IPS DF 6.9 (cell line): ENCODE measurements around the gene JADE2.

Source experiments
- DNase-seq: peaks from one replicate; pipeline ENCODE4 v3.0.0-alpha.2; 2013; ENCODE audit warnings: low read depth, low spot score
- H3K27ac ChIP-seq: one replicate; pipeline ENCODE4 v1.5.1; 2013; ENCODE audit warnings: low read length, control low read depth
- H3K27me3 ChIP-seq: 2 replicates; pipeline ENCODE4 v1.6.1; 2013; ENCODE audit warnings: mild to moderate bottlenecking, low read length; ENCODE audit not compliant: control insufficient read depth, insufficient read depth
- H3K36me3 ChIP-seq: 2 replicates; pipeline ENCODE4 v1.6.1; 2013; ENCODE audit warnings: low read length; ENCODE audit not compliant: control insufficient read depth, insufficient read depth
- H3K4me1 ChIP-seq: 2 replicates; pipeline ENCODE4 v1.6.1; 2013; ENCODE audit warnings: low read length; ENCODE audit not compliant: control insufficient read depth, insufficient read depth
- H3K4me3 ChIP-seq: 2 replicates; pipeline ENCODE4 v1.5.1; 2013; ENCODE audit warnings: mild to moderate bottlenecking, low read length
- H3K9me3 ChIP-seq: 2 replicates; pipeline ENCODE4 v1.6.1; 2013; ENCODE audit warnings: low read length, inconsistent platforms; ENCODE audit not compliant: control insufficient read depth, insufficient read depth
- WGBS: extraction: QIAGEN DNeasy Blood & Tissue Kit; methylation state at CpG from one replicate; pipeline ENCODE4 v1.1.7; 2013; ENCODE audit warnings: mixed read lengths, missing lambda C conversion rate; ENCODE audit not compliant: insufficient read length, insufficient coverage; 5-methylcytosine and 5-hydroxymethylcytosine counted together

JADE2 gene

GRCh38 chr5:134543820-134544614 is 18.5 kb downstream of the JADE2 start:
- H3K4me1 ChIP-seq = peaks cover 6% of the 10 kb centered on the region; the same call in 1 of the 2 replicates
- no peak overlapping the region for H3K27ac ChIP-seq
- WGBS = no CpG with 5 or more reads among the region's 11 CpGs
- H3K9me3 ChIP-seq = no peaks in the 10 kb centered on the region
- no peak for DNase-seq
- no peaks in the 10 kb centered on the region for H3K27me3 ChIP-seq
- H3K36me3 ChIP-seq = peaks cover 13% of the 10 kb centered on the region
- no peak overlapping the region for H3K4me3 ChIP-seq

GRCh38 chr5:134545070-134545868 is 19.8 kb downstream of the JADE2 start:
- no peak overlapping the region for H3K4me3 ChIP-seq
- no CpG with 5 or more reads among the region's 10 CpGs for WGBS
- peaks cover 13% of the 10 kb centered on the region for H3K36me3 ChIP-seq
- DNase-seq = no peak
- H3K9me3 ChIP-seq = no peaks in the 10 kb centered on the region
- H3K27ac ChIP-seq = no peak overlapping the region
- H3K27me3 ChIP-seq = no peaks in the 10 kb centered on the region
- H3K4me1 ChIP-seq = peaks cover 6% of the 10 kb centered on the region; the same call in 1 of the 2 replicates

DNA sequence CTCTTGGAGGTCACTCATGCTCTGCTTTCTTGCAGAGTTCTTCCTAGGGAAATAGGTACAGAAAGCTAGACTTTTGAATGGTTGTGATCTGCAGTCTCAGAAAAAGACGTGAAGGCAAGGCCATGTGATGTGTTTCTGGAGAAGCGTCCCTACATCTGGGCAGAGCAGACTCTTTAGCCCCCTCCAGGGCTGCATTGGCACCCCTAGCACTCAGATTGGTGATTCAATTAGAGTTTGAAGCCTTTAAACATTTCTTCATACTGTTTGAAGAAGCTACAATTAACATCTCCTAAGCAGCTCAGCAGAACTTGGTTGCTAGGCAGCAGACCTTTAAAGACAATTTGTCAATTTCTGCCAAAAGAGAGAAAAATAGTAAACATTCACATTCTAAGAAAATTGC is 21.6 kb downstream of the JADE2 start:
- no peak overlapping the region for H3K27ac ChIP-seq
- DNase-seq = no peak
- WGBS = no CpG with 5 or more reads among the region's 2 CpGs
- peaks cover 1% of the 10 kb centered on the region; the same call in 1 of the 2 replicates for H3K4me1 ChIP-seq
- no peaks in the 10 kb centered on the region for H3K9me3 ChIP-seq
- H3K4me3 ChIP-seq = no peak overlapping the region
- H3K36me3 ChIP-seq = peaks cover 15% of the 10 kb centered on the region
- H3K27me3 ChIP-seq = no peaks in the 10 kb centered on the region

GRCh38 chr5:134547579-134547978 is 22.1 kb downstream of the JADE2 start:
- H3K4me1 ChIP-seq = peaks cover 1% of the 10 kb centered on the region; the same call in 1 of the 2 replicates
- no peak overlapping the region for H3K4me3 ChIP-seq
- DNase-seq = no peak
- H3K36me3 ChIP-seq = peaks cover 17% of the 10 kb centered on the region
- no peaks in the 10 kb centered on the region for H3K9me3 ChIP-seq
- no peaks in the 10 kb centered on the region for H3K27me3 ChIP-seq
- WGBS = no CpG with 5 or more reads among the region's 2 CpGs
- no peak overlapping the region for H3K27ac ChIP-seq

DNA sequence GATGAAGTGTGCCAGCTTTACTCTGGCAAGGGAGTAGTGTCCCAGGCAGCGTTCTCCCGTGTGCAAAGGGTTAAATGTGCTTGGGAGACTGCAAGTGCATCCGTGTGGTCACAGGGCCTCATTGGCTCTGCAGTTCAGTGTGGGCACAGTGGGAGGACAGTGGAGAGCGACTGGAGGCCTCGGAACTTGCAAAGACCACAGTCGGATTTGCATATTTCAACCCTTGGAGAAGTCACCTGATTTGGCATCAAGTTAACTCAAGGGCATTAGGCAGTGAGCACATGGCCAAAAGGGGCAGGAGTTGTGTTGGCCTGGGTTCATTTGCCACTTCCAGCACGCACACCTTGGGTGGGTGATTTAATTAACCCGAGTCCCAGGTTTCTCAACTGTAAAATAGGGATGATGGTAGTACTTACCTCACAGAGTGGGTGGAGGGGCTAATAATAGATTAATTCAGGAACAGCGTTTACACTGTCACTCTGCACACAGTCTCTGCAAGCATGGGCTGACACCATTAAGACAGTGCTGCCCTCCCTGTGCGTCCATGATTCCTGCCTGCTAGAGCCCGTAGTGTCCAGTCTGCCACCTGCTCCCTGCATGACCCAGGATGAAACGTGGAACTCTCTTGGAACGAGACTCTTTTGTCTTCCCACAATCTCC is 22.7 kb downstream of the JADE2 start:
- H3K36me3 ChIP-seq = peaks cover 17% of the 10 kb centered on the region
- no CpG with 5 or more reads among the region's 13 CpGs for WGBS
- peaks cover 1% of the 10 kb centered on the region; the same call in 1 of the 2 replicates for H3K4me1 ChIP-seq
- no peak for DNase-seq
- H3K4me3 ChIP-seq = no peak overlapping the region
- H3K27ac ChIP-seq = no peak overlapping the region
- no peaks in the 10 kb centered on the region for H3K9me3 ChIP-seq
- H3K27me3 ChIP-seq = no peaks in the 10 kb centered on the region

DNA sequence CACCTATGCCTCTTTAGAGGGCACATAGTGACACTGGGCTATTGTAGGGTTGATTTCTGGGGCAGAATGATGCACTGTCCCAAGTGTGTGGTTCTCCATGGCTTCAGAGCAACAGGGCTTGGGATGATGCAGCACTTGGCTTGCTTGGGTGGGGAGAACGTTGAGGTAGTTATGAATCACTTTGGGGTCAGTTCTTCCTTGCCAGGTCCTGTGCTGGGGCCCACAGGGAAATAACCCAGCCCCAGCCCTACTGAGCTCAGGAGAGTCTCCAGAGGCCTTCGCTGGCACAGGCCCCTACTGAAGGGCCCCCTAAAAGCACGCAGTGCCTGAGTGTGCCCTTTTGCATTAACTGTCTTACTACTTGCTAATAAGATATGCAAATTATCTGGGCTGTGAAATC is 24.2 kb downstream of the JADE2 start:
- Histone ChIP-seq H3K36me3 (peaks cover 13% of the 10 kb centered on the region; the same call in 1 of the 2 replicates), H3K27me3 (no peaks in the 10 kb centered on the region), H3K9me3 (no peaks in the 10 kb centered on the region), H3K4me3 (no peak overlapping the region), H3K4me1 (peaks cover 1% of the 10 kb centered on the region; the same call in 1 of the 2 replicates), H3K27ac (no peak overlapping the region)
- no peak for DNase-seq
- WGBS = no CpG with 5 or more reads among the region's 3 CpGs

GRCh38 chr5:134550271-134551214 is 25.1 kb downstream of the JADE2 start:
- no peak overlapping the region for H3K4me3 ChIP-seq
- peaks cover 1% of the 10 kb centered on the region; the same call in 1 of the 2 replicates for H3K4me1 ChIP-seq
- no peaks in the 10 kb centered on the region for H3K27me3 ChIP-seq
- no peaks in the 10 kb centered on the region for H3K9me3 ChIP-seq
- WGBS = no CpG with 5 or more reads among the region's 13 CpGs
- H3K27ac ChIP-seq = no peak overlapping the region
- no peak for DNase-seq
- peaks cover 13% of the 10 kb centered on the region; the same call in 1 of the 2 replicates for H3K36me3 ChIP-seq

- Histone ChIP-seq H3K4me1 (peaks cover 3% of the 10 kb centered on the region), H3K36me3 (peaks cover 21% of the 10 kb centered on the region; the same call in 1 of the 2 replicates), H3K4me3 (no peak overlapping the region), H3K27me3 (no peaks in the 10 kb centered on the region), H3K9me3 (no peaks in the 10 kb centered on the region), H3K27ac (no peak overlapping the region)
- no peak for DNase-seq
- WGBS = no CpG with 5 or more reads among the region's 8 CpGs
These were observed 26.4 kb downstream of the JADE2 start for GRCh38 chr5:134551901-134552300.

- Histone ChIP-seq H3K27ac (no peak overlapping the region), H3K9me3 (no peaks in the 10 kb centered on the region), H3K36me3 (peaks cover 21% of the 10 kb centered on the region; the same call in 1 of the 2 replicates), H3K27me3 (no peaks in the 10 kb centered on the region), H3K4me3 (no peak overlapping the region), H3K4me1 (peaks cover 3% of the 10 kb centered on the region)
- no peak for DNase-seq
- WGBS = no CpG with 5 or more reads among the region's 3 CpGs
These were observed 26.8 kb downstream of the JADE2 start for GRCh38 chr5:134552301-134552700.
